SKM-1 (cell line): ENCODE results near the gene KCTD5.

Experiments
- DNase-seq: peaks from one replicate; lab custom pipeline; 2025; ENCODE audit not compliant: unreplicated experiment; lab: John Stamatoyannopoulos, UW

Gene KCTD5

DNA sequence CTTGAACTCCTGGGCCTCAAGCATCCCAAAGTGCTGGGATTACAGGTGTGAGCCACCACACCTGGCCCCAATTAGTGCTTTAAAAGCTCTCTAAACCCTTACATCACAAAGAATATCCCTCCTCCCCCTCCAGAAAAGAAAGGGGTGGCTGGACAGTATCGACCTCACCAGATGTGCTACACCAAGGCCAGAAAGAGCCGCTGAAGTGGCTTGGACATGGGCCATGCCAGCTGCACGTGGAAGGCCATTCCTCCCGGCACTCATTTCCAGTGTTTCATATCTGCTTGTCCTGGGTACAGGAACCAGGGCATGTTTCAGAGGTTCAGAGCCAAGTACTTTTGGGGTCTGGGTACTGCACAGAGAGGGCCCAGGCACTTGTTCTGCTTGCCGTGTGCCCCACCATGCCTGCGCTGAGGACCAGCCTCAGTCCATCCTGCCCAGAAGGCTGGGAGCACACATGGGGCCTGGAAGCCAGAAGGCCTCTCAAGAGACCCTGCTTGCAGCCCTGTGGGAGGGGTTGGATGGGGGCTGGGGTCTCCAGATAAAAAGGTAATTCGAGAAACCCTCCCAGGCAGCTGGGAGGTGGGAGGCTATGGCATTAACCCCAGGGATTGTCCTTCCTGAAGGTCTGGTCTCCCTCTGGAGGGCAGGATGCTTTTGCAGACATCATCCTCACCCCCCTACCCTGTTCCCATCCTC is 66.6 kb downstream of the KCTD5 start:
- no peak for DNase-seq

DNA sequence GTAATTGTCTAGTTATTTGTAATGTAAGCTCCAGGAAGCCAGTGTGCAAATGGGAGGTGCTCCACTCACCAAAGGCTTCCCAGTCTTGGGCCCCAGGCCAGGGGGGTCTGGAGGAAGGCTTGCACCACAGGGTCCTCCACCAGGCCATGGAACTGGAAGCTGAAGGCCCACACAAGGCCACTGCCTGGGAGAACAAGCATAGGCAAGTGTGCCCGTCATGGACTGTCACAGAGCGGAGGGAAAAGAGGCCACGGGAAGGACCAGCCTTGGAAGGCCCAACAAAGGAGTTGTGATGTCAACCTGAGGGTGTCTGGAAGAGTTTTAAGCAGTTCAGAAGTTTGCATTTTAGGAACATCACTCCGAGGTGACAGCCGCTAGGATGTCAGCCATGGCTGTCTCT is 67.2 kb downstream of the KCTD5 start:
- no peak for DNase-seq

DNA sequence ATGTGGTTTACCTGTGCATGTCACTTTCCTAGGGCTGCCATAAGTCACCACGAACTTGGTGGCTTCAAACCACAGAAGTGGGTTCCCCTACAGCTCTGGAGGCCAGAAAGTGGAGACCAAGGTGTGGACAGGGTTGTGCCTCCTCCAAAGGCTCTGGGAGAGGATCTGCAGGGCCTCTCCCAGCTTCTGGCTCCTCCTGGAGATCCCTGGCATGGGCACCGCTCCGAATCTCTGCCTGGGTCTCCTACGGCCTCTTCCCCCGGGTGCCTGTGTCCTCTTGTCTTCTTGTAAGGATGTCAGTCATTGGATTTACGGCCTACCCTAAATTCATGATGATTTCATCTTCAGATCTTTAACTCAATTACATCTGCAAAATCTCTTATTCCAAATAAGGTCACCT is 67.6 kb downstream of the KCTD5 start:
- no peak for DNase-seq

DNA sequence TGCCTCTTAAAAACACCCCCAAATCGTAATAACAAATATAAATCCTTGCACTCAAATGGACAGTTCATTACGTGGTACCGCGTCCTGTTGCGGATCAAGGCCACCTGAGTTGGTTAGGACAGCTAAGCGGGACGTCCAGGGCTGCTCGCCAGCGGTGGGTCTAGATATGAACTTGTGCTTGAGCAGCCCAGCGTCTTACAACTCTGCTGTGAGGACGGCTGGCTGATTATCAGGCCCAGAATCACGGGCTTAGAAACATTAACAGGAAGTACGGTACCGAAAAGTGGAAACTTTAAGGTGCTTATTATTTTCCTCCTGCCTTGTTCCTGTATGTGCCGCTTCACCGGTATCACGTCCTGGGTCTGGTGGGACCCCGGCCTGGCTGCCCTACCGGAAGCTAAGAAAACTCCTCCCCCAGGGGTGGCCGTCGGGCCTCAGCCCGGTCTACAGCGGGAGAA is 69.3 kb downstream of the KCTD5 start:
- DNase-seq: peak; percentile 50

DNA sequence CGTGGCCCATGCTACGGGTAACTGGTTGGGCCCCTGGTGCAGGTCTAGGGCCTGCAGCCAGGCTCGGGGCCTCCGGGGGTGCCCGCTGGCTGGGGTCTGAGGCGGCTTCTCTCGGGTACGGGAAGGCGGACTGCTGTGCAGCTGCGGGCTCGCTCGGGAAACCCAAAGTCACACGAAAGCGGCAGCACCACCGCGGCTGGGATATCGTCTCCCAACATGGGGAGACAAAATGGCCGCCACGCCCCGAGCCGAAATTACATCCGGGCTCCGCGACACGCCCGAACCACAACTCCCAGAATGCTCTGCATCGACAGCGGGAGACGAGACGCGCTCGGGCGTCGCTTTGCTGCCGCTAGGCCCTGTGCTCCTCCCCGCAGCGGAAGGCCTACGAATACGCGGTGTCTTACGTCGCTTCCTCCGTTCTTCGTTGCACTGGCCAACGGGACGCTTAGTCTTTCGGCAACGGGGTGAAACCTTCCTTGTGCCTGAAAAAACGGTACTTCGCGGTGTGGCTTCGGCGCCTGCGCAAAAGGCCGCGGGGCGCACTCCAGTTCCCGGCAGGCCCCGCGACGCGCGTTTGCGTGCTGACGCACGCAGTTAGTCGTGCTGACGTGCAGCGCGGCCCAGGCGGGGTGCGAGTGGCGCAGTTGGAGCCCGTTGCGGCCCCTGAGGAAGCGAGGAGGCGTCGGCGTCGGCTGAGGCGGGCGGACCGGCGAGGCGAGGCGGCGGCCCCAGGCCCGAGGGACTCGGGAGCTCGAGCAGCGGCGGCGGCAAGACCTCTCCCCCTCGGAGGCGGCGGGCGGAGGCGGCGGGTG is 69.9 kb downstream of the KCTD5 start, which contains the start of gene SRRM2:
SRRM2 (plus strand) TSS at position 604 of the 815 bp plus-strand sequence. CDS start 3,727 bp downstream, outside the sequence.
- DNase-seq: peak; percentile 96

DNA sequence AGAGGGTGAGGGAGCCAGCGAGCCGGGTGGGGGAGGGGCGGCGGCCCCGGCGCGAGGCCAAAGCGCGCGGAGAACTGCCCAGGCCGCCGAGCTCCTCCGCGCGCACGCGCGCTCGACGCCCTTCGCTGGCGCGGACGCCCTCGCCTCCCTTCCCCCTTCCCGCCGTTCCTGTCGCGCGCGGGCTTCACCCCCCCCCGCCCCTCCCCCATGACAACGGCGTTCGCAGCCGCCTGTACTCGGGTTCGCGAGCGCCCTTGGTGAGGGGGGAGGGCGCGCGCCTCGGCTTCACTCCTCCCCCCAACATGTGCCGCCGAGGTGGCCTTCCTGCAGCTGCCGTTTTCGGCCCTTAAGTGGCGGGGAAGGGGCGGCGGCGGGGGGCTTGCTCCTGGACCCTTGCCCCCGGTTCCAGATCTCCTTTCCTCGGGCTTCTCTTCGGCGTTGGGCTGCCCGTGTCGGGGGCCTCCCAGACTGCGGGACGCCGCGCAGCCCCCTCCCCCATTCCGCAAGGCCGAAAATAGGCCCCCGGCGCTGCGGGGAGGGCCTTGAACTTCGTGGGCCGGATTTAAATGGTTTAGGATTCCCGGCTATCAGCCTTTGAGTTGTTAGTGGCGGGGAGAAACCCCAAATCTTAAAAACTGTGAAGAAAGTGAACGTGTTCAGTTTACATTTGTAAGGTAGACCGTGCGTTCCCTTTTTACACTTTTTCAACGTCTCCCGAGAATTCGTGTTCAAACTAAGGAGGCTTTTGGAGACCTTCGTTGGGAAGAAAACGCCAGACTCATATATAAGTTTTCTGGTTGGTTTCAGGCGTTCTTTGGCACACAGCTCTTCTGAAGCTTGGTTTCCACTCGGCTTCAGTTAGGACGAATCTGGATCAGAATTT is 70.8 kb downstream of the KCTD5 start:
- DNase-seq: peak; percentile 76

DNA sequence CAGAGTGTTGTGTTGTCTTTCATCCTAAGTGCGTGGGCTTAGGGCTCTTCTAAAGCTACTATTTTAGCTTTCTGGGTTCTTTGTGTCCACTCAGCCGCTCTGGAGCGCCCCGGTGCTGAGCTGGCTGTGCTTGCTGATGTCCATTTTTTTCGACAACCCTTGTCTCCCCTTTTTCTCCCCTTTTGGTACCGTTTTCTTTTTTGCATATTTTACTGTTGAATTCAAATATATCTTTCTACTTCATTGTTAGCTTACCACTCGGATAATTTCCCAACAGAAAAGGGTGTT is 71.4 kb downstream of the KCTD5 start:
- no peak for DNase-seq

DNA sequence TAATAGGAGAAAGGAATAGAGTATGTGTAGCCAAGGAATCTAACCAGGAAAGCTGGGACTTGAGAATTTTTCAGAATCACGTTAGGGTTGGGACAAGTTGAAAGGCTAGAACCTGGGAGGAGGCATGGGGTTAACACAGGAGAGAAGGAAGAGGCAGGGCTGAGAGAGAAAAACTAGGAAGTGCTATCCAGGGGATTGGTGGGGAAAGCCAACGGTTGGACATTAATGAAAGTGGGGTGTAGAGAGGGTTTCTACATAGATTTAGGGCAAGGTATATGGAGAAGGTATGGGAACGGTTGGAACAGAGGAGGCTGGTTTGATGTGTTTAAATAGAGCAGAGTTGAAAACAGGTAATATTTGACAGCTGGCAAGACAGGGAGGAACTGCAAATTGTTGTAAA is 72.8 kb downstream of the KCTD5 start:
- DNase-seq: no peak

DNA sequence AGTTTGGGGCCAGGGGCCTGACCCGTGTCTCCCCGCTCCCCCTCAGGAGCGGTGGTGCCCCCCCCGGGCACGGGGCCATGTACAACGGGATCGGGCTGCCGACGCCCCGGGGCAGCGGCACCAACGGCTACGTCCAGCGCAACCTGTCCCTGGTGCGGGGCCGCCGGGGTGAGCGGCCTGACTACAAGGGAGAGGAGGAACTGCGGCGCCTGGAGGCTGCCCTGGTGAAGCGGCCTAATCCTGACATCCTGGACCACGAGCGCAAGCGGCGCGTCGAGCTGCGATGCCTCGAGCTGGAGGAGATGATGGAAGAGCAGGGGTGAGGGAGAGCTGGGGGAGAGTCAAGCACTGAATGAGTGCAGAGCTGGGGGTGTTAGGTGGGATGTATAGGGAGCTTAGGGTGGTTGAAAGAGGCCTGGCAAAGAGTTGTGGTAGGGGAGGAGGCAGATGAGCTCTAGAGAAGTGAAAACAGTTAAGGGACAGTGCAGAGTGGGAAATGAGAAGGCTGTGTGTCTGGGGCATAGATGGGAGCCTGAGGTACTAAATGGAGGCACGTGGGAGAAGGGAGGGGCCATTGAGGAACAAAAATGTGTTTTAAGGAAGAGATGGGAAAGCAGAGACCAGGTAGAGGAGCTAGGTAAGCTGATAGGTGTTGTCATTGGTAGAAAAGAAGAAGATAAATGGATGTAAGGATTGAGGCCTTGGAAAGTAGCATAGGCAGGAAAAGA is 74.1 kb downstream of the KCTD5 start:
- DNase-seq: no peak

DNA sequence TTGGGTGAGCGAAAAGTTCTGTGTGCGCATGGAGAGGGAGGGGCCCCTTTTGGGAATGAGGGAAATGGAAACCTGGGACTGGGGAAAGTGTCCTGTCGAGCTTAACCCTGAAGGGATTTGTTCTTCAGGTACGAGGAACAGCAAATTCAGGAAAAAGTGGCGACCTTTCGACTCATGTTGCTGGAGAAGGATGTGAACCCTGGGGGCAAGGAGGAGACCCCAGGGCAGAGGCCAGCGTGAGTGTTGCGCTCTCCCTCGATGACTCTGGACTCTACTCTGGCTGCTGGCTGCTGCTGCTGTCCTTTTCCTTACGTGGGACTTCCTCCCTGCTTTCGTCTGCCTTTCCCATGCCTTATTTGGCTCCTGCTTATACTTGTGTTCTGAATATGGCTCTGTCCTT is 75.0 kb downstream of the KCTD5 start:
- no peak for DNase-seq
